ENCODE data around the gene CEP72. TPM values are rescaled to one million over a fixed set of nuclear protein-coding genes. Genes with fewer than 3 reads are reported as not detected.

Gene CEP72
- total RNA-seq, 1 experiment from 2014 or later: 24.8 TPM

- Histone ChIP-seq H3K18ac (ENCODE audit: insufficient read length, low read depth, low read length) (no peak overlapping the region), H3T11ph (ENCODE audit: low read length) (no peak overlapping the region), H3K9me3 (ENCODE audit: control insufficient read depth, low read depth, low read length) (no peaks in the 10 kb centered on the region), H4K20me1 (ENCODE audit: control insufficient read depth, insufficient read depth, insufficient read length) (no peaks in the 10 kb centered on the region), H2BK20ac (ENCODE audit: low read depth, low read length, poor library complexity, severe bottlenecking) (no peak overlapping the region), H3K4me2 (ENCODE audit: insufficient read depth, insufficient read length, low read length) (no peak overlapping the region), H3K4me1 (ENCODE audit: insufficient read depth, low read length) (no peaks in the 10 kb centered on the region), H2AK5ac (ENCODE audit: insufficient read length, low read length) (no peak overlapping the region), H3K27me3 (ENCODE audit: insufficient read depth, low read length) (no peaks in the 10 kb centered on the region; the same call in 1 of the 2 replicates), H3K14ac (ENCODE audit: insufficient read depth, low read length) (no peak overlapping the region), H3K4ac (ENCODE audit: low read depth, low read length) (no peak overlapping the region), H3K79me1 (ENCODE audit: insufficient read depth, low read depth, low read length, poor library complexity, severe bottlenecking) (no peaks in the 10 kb centered on the region), H4K8ac (replicated peaks; ENCODE audit: insufficient read length, low read depth, low read length) (no peak overlapping the region), H2AFZ (ENCODE audit: low read length) (no peak overlapping the region), H4K91ac (ENCODE audit: insufficient read length, low read depth, low read length) (no peak overlapping the region), H3K23ac (ENCODE audit: insufficient read length, low read depth, low read length) (no peak overlapping the region), H3K27ac (ENCODE audit: insufficient read length, low read depth, low read length) (no peak overlapping the region), H3K56ac (ENCODE audit: insufficient read length, low read depth, low read length) (no peak overlapping the region), H3K79me2 (ENCODE audit: insufficient read depth, low read length) (no peaks in the 10 kb centered on the region), H2BK5ac (ENCODE audit: insufficient read length, low read length) (no peak overlapping the region), H4K5ac (ENCODE audit: insufficient read length, low read depth, low read length) (no peak overlapping the region), H2BK120ac (ENCODE audit: low read depth, low read length, poor library complexity, severe bottlenecking) (no peak overlapping the region), H2BK15ac (ENCODE audit: low read depth, low read length) (no peak overlapping the region), H3K9ac (ENCODE audit: extremely low read depth, insufficient read length, low read length) (no peak overlapping the region), H2BK12ac (ENCODE audit: insufficient read length, low read depth, low read length) (no peak overlapping the region), H3K23me2 (ENCODE audit: insufficient read length, low read depth, low read length, poor library complexity, severe bottlenecking) (no peaks in the 10 kb centered on the region)
- Mint-ChIP-seq H3K36me3 (ENCODE audit: insufficient read depth in 1 of 3, low read depth in 3 of 3) (no peaks in the 10 kb centered on the region; a peak in 1 of 7 replicates), H3K4me1 (peaks cover 9 to 12% of the 10 kb centered on the region in 2 experiments), H3K27ac (no peak overlapping the region; a peak in 1 of 7 replicates), H3K27me3 (ENCODE audit: low read depth) (peaks cover 90% of the 10 kb centered on the region), H3K9me3 (peaks cover 0 to 5% of the 10 kb centered on the region in 2 experiments; a peak in 1 of 5 replicates), H3K4me3 (no peak overlapping the region)
- TF ChIP-seq CTCF (conservative IDR thresholded peaks at IDR 0.05): no peak
- no CpG with 5 or more reads among the region's 5 CpGs for WGBS (ENCODE audit: extremely low coverage, insufficient read length, low lambda C conversion rate)
- DNase-seq: no peak
These were observed 20.4 kb upstream of the CEP72 start for GRCh38 chr5:591746-592145.

Measured in H9 (cell line).